ENCODE data around the gene DAB2IP.

DAB2IP gene

GRCh38 chr9:121627427-121627826 lies 24.0 kb upstream of the DAB2IP start:
- H3K4me3 ChIP-seq (ENCODE audit: low read length) = no peak overlapping the region
- no peak for TF ChIP-seq CTCF (IDR thresholded peaks at IDR 0.05; ENCODE audit: insufficient read depth, low read depth, low read length, missing control alignments)
- DNase-seq (ENCODE audit: low read depth) = no peak

GRCh38 chr9:121628401-121628800 lies 23.0 kb upstream of the DAB2IP start:
- DNase-seq (ENCODE audit: low read depth) = no peak
- TF ChIP-seq CTCF (IDR thresholded peaks at IDR 0.05; ENCODE audit: insufficient read depth, low read depth, low read length, missing control alignments) = no peak
- H3K4me3 ChIP-seq (ENCODE audit: low read length) = no peak overlapping the region

GRCh38 chr9:121631115-121631514 lies 20.3 kb upstream of the DAB2IP start:
- no peak for DNase-seq (ENCODE audit: low read depth)
- H3K4me3 ChIP-seq (ENCODE audit: low read length) = no peak overlapping the region
- no peak for TF ChIP-seq CTCF (IDR thresholded peaks at IDR 0.05; ENCODE audit: insufficient read depth, low read depth, low read length, missing control alignments)

GRCh38 chr9:121631978-121632418 lies 19.4 kb upstream of the DAB2IP start:
- no peak for DNase-seq (ENCODE audit: low read depth)
- TF ChIP-seq CTCF (IDR thresholded peaks at IDR 0.05; ENCODE audit: insufficient read depth, low read depth, low read length, missing control alignments) = no peak
- H3K4me3 ChIP-seq (ENCODE audit: low read length) = no peak overlapping the region

GRCh38 chr9:121633119-121633714 lies 18.2 kb upstream of the DAB2IP start:
- no peak overlapping the region for H3K4me3 ChIP-seq (ENCODE audit: low read length)
- no peak for DNase-seq (ENCODE audit: low read depth)
- no peak for TF ChIP-seq CTCF (IDR thresholded peaks at IDR 0.05; ENCODE audit: insufficient read depth, low read depth, low read length, missing control alignments)

- TF ChIP-seq CTCF (IDR thresholded peaks at IDR 0.05; ENCODE audit: insufficient read depth, low read depth, low read length, missing control alignments) = no peak
- H3K4me3 ChIP-seq (ENCODE audit: low read length) = no peak overlapping the region
- DNase-seq (ENCODE audit: low read depth) = no peak
Measured at GRCh38 chr9:121633736-121634135, 17.7 kb upstream of the DAB2IP start.
